HUDEP-2 (cell line): ENCODE data around the gene TEX29.

Experiments
- DNase-seq, 76 experiments: peaks; one replicate each; lab custom pipeline; 2025; ENCODE audit not compliant: unreplicated experiment in 76 of 76; lab: John Stamatoyannopoulos, UW

The TEX29 gene

GRCh38 chr13:111319521-111319920, 921 bp upstream of the TEX29 start:
- DNase-seq = no peak

GRCh38 chr13:111322001-111322915, 1.8 kb downstream of the TEX29 start:
- DNase-seq = no peak

DNA sequence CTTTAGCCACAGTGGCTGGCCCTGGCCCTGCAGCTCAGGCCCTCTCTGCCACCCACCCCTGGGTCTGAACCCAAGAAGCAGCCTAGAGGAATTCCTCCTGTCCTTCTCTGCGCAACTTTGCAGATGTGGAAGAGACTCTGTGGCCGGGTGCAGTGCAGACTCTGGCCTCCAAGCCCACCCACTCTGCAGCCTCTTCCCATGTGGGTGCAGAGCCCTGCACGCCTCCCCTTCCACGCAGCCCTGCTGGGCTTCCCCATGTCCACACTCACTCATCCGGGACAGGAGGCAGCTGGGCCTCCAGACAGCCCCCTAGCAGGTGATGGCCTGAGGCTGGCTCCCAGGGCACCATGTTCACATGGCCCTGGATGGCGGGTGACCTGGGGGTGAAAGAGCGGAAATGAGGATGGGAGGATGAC, 2.5 kb downstream of the TEX29 start:
- no peak for DNase-seq

DNA sequence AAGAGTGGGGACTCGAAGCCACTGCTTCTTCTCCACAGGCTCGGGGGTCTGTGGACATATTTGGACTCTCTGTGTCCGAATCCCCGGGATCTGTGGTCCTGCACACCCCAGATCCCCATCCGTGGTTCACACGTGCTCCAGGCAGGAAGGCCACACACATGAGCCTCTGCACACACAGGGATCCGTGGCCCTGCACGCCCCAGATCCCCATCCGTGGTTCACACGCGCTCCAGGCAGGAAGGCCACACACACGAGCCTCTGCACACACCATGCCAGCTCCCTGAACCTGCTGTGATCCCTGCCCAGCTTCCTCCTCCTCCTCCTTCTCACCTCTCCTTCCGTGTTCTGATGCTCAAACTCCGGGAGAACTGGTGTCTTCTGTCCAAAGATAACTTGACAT, 3.1 kb downstream of the TEX29 start:
- no peak for DNase-seq

- no peak for DNase-seq
Observed at GRCh38 chr13:111323950-111324651, 3.7 kb downstream of the TEX29 start.

DNA sequence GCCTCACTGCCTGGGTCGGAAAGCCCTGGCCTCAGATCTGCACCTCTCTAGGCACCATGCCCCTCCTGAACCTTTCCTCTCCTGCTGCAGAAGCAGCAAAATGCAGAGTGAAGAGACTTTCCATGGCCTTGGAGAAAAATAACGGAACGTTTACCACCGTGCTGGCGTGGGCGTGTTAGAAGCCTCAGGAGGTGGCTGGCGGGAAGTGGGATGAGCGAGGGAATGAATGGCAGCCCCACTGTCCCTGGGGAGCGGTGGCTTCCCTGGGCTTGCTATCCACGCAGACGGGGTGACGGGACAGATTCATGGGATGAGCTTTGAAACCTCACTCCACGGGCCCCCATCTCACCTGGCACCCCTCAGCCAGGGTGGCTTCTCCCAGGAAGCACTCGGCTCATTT, 4.3 kb downstream of the TEX29 start:
- DNase-seq = no peak

- DNase-seq = no peak
Observed at GRCh38 chr13:111325146-111325890, 4.9 kb downstream of the TEX29 start.

GRCh38 chr13:111325941-111326620, 5.6 kb downstream of the TEX29 start:
- DNase-seq = no peak

DNA sequence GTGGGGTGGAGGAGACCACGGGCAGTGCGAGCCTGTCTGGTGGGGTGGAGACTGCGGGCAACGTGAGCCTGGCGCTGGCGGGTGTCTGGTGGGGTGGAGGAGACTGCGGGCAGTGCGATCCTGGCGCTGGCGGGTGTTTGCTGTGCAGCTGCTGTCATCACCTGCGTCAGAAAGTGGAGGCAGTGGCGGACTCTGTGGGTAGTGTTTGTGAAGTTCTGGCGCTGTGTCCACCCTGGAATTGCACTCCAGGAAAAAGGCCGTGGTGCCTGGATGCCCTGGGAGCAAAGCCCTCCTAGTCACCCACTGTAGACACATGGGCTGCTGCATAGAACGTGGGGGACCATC, 6.2 kb downstream of the TEX29 start:
- no peak for DNase-seq

DNA sequence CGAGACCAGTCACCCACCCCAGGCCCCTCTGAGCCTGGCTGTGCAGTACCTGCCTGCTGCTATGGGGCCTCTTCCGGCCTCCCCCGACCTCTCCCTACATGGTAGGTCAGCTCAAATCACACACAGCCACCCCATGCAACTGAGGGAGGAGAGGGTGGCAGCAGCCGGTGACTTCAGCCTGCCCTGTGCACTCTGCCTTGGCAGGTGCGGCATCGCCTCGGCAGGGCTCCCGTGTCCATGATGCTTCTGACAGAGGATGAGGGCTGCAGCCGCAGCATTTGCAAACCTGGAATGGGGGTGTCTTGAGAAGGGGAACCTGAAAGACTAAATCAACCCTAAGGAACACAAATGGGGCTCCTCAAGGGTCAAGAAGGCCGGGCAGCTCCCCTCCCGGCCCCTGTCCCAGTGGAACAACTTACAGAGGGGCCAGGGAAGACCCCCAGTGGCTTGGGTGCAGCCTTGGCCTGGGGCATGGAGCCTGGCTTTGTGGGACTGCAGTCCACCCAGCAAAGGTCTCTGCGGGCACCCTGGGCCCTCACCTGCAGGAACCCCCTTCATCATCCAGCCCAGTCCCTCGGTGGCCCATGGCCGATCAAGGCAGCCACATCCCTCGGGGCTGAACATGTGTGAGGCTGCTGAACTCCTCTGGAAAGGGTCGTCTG, 6.7 kb downstream of the TEX29 start:
- no peak for DNase-seq

DNA sequence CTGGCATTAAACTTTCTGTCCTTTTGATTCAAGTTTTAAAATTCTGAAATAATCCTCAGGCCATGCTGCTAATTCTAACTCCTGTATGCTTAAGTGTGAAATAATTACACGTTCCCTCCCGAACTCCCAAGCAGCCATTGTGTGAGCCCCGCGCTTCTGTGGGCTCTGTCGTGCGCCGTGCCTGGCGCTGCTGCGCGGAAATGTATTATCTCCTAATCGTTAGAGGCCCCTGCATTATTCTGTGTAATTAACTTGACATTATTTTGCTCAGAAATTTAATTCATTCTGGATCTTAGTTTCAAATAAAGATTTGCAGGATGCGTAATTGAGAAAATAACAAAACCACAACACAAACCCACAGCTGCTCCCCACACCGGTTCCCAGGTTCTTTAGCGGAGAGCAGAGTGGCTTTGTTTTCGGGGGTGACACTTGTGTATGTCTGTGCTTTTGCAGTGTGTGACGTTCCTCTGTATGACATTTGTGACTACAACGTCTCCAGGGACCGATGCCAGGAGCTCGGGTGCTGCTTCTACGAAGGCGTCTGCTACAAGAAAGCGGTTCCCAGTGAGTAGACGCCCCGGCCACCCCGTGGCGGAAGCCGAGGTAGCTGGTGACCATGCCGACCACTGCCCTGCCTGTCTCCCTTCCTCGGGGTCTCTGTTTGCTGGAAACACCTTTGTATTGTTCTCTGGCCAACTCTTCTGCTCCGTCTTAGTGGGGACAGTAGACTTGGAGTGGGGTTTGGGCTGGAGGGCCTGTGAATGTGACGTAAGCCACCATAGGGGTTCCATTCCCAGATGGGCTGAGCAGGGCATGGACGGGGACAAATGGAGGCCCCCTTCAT, 7.5 kb downstream of the TEX29 start:
- DNase-seq = no peak

DNA sequence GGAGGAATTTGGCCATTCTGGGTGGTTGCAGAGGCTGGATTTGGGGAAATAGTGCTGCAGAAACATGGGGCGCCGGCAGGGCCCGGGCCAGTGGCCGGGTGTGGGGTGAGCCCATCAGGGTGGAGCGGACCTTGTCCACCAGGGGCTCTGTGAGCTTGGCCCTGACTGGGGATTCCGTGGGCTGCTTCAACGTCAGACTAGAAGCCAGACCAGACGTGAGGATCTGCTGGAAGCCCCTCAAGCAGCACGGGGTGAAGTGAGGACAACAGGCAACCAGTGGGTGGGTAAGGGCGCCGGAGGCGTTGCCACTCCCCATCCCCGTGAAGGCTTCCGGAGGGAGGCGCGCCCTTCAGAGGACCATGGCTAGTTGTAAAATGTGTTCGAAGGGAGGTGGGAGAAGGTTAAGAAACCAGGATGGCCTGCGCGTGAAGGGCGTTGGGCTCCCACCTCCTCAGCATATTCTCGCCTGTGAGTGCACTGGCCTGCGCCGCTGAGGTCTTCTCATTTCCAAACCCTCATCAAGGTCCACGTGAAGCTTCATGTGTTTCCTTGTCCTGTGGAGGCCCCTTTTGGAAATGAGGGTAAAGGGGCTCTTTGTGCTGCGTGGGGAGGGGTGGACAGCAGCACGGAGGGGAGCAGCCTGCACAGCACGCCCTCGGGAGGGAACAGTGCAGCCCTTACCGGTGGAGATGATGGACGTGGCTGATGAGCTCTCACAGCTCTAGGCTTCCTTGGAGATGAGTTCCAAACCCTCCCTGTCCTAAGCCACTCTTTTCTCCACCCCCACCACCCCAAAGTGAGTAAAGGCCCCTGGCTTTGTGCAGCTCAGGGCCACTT, 8.3 kb downstream of the TEX29 start:
- DNase-seq = no peak

- DNase-seq = no peak
Observed at GRCh38 chr13:111329641-111330040, 9.2 kb downstream of the TEX29 start.

GRCh38 chr13:111330066-111330610, 9.7 kb downstream of the TEX29 start:
- DNase-seq = no peak

GRCh38 chr13:111335298-111335697, 14.9 kb downstream of the TEX29 start:
- no peak for DNase-seq

DNA sequence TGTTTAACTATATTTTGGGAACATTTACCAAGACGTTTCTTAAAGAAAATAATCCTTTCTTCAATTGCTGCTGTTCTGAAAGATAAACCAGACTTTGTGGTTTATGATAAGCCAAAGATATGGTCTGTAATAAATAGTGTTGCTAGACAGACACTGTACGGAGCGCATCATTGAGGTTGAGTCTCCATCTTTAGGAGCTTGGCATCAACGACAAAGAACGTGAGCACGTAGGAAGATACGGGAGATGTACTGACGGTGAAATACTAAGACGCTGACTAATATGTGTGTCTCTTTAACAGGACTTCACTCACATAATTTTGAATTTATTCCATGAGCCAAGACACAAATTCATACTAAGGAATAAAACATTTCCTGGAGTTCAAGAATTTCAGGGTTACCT, 16.2 kb downstream of the TEX29 start:
- no peak for DNase-seq

GRCh38 chr13:111337206-111337605, 16.8 kb downstream of the TEX29 start:
- no peak for DNase-seq

DNA sequence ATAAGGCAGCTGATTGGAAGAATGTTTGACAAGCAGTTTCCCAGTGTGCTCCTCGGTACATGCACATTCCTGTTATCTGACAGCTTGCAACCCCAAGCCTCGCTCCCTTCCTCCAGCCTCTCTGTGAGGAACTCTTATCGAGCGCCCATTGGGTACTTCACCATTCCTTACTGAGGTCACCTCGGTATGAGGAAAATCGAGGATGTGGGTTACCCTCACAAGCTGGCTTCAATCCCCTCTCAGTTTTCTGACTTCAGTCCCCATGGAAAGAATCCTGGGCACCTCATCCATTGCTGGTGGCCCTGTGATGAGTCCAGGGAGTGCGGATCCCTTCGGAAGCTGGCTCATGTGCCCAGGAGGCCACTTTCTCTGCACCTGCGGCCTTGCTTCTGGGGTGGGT, 17.3 kb downstream of the TEX29 start:
- DNase-seq = no peak
